ENCODE results near the gene GAS2L2.

DNA sequence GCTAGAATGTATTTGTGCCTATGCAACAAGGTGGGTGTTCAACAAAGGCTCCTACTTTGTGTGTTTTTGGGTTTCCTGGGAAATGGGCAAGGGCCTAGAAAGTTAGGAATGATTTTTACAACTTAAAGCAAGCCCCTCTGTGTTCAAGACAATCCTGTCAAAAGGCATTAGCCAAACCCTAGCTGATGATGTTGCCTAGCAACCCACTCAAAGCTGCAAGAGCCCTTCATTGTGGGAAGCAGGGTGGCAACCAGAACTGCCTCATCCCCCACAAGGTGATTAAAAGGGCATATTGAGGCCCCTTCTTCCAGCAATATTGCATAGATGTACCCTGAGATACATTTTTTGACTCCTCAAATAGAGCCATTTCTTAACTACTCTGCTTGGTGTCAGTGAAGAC, 37.6 kb downstream of the GAS2L2 start:
- TF ChIP-seq, protein P1, sequence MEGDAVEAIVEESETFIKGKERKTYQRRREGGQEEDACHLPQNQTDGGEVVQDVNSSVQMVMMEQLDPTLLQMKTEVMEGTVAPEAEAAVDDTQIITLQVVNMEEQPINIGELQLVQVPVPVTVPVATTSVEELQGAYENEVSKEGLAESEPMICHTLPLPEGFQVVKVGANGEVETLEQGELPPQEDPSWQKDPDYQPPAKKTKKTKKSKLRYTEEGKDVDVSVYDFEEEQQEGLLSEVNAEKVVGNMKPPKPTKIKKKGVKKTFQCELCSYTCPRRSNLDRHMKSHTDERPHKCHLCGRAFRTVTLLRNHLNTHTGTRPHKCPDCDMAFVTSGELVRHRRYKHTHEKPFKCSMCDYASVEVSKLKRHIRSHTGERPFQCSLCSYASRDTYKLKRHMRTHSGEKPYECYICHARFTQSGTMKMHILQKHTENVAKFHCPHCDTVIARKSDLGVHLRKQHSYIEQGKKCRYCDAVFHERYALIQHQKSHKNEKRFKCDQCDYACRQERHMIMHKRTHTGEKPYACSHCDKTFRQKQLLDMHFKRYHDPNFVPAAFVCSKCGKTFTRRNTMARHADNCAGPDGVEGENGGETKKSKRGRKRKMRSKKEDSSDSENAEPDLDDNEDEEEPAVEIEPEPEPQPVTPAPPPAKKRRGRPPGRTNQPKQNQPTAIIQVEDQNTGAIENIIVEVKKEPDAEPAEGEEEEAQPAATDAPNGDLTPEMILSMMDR (IDR thresholded peaks at IDR 0.05): no peak
- no peak for TF ChIP-seq POLR2A (IDR thresholded peaks at IDR 0.05)
